Activated naive CD4-positive, alpha-beta T cell treated with anti-CD3 and anti-CD28 coated beads, Interleukin-2, amount 50 U/mL, for 16 hours (primary cell): ENCODE measurements around the gene CDH4.

ENCODE experiments used
- DNase-seq: peaks from one replicate; pipeline ENCODE4 v3.0.0-alpha.2; 2020

CDH4 gene

DNA sequence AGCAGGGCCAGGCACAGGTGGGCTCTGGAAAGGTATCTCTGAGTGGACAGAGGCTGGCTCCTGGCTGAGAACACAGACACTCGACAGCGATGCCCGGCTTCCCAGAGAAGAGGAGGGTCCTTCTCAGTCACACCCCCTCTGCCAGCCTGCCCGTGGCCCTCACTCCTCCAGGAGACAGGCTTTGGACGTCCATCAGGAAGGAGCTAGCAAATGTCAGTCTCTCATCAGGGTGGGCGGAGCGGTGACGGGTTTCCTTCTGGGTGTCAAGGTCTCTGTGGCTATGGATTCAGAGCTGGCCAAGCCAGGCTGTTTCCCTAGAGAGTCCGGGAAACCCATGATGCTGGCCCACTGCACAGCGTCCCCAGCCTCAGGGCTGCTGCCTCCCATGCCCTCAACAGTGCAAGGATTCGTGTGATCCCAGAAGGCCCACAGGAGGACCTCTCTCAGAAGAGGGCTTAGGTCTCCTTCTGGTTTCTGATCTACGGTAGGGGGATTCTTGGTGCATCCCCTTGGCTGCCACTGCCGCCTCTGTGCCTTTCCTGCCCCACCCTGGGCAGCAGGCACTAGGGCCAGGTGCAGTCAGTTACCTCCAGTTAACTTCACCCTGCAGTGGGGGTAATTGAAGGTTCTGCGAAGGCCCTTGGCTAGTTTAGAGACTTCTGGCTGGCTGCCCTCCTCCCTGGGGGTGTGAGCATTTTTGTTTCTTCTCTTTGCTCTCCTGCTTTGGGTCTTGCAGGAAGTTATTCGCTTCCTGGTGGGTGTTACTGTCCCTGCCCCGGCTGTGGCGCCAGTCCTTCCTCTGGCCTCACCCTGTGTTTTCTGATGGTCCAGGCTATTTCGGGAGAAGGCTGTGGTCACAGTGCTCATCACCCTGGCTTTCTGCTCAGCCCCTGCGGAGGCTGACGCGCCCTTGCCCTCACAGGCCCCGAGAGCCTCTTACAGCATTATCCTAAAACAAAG is 80.2 kb downstream of the CDH4 start:
- DNase-seq: no peak

DNA sequence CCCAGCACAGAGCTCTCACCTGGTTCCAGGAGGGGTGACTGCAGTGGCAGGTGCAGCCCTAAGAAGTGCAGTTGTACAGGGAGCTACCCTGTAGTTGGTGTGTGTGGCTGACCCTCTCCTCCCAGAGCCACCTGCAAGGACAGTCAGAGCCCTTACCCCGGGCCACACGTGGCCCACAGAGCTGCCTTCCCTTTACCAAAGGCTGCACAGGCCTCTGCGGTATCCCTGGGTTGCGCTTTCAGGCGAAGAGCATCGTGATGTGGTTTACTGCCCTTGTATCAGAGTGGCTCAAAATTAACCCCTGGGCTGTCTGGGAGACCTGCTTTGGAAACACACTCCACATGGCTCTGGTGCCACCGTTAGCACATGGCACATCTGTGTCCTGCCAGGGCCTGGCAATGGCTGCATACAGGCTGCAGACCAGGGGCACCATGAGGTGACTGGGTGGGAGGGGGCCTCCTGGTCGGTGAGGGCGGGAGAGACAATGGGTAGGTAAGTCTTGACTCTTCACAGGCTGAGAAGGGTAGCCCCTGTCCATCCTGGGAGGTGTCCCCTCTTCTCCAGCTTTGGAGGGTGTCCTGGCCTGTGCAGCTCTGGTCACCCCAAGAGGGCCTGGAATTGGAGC is 81.5 kb downstream of the CDH4 start:
- no peak for DNase-seq

DNA sequence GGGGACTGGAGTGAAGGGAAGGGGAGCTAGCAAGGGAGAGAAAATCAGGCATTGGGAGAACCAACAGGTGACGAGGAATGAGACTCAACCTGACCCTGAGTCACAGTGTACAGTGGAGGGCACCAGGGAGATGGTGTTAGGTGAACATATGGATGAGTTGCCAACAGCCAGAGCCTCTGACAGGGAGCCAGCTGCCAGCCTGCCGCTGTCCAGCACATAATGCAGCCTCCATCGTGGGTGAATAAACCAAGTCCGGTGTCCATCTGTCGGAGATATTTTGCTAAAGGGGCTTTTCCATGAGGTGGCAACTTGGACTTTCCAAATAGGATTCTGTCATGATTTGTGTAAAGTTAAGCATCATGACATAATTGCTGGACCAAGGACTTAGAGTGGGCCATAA is 88.1 kb downstream of the CDH4 start:
- DNase-seq: no peak

DNA sequence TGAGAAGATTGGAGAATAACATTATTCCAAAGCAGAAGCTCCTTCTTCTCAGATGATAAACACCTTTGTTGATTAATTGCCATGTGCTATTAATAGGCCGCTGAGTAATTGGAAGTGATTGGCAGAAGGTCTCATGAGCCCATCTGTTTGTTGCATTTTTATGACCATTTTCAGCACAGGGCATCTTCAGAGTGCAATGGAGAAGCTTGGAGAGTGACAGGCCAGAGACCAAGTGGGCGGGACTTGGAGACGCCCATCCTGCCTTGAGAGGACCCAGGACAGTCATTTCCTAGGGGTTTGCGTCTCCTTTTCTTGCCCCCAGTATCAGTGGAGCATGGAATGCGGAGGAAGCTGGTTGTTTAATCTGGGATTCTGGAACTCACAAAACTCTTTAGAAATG is 89.5 kb downstream of the CDH4 start:
- DNase-seq: no peak

DNA sequence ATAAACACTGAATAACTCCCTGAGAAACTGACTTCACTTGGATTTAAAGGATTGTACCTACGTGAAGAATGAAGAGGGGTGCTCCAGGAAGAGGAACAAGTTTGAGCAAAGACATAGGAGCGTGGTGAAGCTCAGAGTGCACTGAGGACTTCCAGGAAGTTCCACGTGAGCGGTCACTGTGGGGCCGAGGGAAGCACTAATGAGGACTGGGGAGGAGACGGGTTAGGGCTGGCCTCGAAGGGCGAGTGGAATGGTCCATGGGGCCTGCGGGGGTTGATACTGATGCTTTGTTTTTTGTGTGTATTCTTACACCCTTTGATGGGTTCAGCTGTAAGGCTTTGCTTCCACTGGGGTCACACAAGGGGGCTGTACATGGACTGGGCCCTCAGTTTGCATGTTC is 91.9 kb downstream of the CDH4 start:
- no peak for DNase-seq

DNA sequence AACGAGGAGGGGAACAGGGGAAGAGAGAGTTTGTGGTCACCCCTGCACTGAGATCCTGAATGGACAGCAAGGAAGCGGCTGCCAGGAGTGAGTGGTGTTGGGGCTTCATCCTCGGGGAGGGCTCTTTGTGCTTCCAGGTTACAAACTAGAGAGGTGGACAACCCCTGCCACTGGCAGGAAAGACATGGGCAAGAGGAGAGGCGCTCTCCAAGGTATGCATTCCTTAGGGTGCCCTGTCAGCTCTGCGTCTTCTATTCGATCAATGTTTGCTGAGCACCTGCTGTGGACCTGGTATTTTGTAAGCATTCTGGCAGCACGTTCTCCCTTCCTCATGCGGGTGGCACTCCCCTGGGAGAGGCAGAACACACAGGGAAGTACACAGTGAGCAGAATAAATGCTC is 93.6 kb downstream of the CDH4 start:
- no peak for DNase-seq

DNA sequence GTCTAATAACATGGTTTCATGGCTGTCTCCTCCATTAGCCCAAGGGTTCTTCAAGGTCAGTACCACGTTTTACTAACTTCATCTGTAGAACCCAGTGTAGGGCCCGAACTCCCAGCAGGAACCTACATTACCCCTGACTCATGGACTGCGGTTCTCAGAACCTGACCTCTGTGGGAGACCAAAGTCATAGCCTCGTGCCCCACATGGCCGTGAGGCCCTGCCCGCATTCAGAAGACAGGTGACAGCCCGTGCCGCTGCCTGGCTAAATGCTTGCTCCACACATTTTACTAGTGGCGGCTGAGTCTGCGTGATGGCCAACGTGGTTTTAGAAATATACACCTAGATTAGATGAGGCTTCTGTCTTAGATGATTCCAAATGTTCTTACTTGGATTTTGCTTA is 94.9 kb downstream of the CDH4 start:
- DNase-seq: no peak

DNA sequence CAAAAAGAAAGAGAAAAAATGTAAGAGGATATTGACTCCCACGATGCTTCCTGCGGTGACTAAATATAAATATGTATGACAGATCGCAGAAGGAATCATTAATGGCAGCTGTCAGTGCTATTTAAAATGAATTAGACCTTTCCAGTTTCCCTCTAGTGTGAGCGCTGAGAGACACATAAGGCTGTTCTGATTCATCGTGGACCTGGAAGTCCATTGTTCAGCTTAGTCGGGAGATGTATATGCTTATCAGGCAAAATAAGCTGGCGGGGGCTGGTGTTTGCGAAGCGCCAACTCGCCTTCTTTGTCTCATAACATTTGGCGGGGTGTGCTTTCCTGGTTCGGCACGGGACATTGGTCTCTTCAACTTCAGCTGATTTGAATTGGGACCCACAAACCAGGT is 95.4 kb downstream of the CDH4 start:
- DNase-seq: no peak

DNA sequence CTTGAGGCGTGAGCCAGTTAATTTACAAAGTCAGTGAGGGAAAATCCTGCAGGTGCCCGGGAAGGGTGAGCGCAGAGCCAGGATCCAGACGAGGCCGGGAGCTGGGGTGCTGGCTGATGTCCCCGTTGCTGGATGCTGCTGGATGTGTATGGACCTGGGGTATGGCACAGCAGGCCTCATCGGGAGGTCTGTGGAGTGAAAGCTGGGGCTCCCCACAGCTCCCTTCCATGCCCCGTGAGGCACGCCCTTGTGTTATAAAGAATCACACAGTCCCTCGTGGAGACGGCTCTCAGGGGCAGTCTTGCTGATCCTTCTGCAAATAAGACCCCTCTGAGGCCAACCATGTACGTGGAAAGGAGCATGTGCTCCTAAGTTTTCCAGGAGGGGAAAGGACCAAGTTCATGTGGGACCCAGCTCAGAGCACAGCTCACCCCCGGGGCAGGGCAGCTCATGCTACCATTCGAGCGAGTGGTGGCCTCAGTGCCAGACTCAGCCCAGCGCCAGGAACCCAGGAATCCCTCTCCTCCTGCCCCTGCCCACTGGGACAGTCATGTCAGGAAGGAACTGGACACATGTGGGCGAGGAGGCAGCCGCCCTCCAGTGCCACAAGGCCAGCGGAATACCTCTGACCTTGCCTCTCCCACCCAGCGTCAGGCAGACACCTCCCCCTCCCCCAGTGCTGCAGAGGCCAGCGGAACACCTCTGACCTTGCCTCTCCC is 97.5 kb downstream of the CDH4 start:
- DNase-seq: no peak

DNA sequence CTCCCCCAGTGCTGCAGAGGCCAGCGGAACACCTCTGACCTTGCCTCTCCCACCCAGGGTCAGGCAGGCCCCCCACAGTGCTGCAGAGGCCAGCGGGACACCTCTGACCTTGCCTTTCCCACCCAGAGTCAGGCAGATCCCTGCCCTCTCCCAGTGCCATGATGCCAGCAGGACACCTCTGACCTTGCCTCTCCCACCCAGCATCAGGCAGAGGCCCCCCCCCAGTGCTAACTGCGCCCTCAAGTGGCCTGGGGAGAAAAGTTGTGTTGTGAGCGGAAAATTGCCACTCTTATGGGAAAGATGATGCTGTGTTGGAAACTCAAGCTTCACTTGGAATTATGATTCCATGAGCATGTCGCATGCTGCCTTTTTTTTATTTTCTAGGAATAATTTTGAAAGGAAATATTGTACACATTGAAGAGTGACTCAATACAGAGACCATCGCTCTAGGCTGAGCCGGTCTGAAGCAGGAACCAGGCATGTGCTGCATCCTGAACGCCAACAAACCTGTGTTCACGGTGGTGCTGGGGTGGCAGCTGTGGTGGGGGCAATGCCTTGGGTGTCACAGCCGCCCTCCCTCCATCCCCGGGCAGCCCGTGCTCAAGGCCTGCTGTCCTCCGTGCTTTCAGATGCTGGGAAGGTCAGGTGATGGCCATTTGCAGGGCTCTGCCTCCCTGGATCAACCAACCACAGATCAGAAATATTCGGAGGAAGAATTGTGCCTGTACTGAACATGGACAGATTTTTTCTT is 98.6 kb downstream of the CDH4 start:
- DNase-seq: no peak

DNA sequence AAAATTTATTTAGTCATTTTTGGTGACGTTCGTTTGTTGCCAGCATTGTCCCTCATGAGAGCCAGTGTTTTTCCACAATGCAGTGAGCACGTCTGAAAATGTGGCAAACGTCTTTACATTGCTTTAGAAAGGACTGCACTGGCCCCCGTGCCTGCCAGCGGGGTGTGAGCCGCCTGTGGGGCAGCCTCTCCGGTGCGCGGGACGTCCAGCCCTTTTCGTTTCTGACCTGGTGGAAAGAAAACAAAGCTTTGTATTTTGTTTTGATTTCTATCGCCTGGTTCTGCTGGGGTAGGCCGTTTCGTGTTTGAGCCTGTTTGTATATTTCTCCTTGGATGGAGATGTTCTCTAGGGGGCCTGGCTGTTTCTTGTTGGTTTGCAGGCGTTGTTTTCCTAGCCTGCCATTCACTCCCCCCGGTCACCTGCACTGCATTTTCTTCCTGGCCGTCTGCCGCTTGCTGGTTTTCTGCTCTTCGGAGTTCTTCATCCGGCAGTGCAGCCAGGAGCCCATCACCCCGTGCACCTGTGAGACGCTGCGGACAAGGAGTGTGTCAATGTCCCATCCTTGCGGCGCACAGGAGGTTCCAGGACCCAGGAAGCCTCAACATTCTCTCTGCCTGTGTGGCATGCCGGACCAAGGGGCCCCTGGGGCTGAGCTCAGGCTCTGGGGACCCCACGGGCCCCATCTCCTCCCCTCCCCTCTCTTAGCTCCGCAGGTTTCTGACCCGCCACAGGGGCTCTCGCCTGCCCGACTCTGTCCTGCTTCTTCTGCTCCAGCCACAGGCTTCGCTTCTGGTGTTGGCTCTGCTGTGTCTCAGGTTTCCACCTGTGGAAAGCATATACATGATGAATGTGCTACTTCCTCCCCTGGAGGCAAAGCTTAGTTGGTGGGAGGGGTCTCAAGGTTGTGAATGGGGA is 100.5 kb downstream of the CDH4 start:
- no peak for DNase-seq

DNA sequence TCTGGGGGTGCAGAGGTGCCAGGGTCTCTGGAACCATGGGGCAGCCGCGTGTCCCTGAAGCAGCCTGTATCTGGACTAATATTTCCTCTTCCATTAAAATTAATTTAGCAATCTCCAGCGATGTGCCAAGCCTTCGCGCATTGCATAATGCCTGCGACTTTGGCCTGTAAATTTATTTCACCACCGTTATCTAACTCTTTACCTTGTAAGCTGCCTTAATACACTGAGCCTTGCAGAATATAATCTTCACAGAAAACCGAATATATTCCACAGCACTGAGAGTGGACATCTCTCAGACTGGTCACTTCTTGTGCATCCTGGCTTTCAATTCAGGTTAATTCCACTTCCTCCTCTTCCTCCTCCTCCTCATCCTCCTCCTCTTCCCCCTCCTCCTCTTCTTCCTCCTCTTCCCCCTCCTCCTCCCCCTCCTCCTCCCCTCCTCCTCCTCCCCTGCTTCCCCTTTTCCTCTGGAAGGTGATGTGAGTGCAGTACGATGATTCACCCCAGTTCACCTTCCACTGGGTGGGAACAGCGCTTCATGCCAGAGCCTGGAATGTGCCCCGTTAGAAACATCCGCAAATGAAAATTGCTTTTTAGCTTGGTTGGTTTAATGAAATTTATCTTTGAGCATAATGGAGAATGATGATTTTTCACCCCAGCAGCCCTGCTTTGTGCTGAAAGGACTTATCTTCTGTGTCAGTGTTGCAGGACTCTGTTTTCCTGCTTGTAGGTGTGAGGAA is 101.4 kb downstream of the CDH4 start:
- DNase-seq: no peak

DNA sequence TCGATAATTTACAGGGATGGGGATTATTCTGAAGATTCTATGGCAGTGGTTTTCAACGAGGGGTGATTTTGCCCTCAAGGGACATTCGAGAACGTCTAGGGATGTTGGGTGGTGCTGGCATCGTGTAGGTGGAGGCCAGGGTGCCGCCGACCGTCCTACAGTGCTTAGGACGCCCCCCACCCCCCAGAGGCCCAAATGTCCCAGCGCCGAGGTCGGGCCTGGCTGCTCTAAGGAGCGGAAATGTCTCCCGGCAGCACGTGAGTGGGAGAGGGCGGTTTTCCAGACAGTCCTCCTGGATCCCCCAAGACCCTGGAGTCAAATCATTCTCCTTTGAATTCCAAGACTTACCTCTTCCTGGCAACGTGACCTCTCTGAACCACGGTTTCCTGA is 101.9 kb downstream of the CDH4 start:
- no peak for DNase-seq

DNA sequence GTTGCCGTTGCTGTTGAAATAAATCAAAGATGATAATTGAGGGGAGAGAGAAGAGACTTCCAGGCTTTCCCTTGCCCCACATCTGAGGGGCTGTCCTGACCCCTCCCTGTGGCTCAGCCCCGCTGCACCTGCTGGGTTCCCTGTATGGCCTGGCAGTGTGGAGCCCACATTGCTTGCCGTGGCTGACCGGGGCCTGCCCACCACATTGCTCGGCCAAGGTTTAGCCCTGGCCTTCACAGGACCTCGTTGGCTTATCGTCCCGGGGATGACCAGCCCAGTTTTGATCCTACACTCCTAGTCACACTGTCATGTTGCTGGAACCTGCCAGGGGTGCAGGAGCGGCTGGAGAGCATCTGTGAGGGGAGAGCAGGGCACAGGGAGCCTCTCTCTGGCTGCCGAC is 102.4 kb downstream of the CDH4 start:
- no peak for DNase-seq

DNA sequence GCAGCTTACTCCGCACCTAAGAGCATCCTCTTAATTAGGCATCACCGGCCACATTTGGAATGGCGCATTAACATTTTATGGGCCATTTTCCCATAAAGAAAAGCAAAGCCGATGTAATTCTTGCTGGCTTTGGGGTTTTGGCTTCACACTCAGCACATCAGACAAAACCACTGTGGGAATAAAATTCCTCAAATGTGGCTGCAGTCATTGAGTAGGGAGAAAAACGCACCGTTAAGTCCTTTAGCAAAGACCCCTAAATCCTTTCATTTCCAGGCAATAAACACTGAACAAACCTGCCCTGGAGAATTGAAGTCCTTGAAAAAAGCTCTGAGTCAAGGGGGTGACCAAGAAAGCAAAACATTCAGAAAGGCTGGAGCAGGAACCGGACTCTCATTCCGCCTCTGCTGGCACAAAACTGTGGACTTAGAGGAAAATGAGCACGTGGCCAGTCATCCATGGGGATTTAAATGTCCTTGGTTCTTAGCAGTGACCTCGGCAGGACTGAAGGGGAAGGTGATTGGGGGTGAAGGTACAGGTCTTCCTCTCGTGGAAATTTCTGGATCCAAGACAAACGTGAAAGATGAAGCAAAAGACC is 102.9 kb downstream of the CDH4 start:
- DNase-seq: no peak

DNA sequence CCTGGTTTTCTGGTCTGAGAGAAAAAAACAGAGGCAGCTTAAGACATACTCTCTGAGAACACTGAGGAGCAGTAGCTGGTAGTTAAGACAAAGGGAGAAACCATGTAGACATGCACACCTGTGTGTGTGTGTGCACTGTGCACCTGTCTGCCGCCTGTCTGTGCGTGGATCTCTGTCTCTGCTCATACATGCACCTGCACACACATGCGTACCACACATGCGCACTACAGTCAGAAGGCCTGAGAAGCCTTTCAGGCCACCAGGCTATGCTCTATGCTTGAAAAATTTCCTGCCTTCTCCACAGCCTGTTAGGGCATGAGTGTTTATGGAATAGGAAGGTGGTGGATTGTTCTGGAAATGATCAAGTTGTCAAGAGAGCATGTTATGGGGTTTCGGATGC is 103.5 kb downstream of the CDH4 start:
- DNase-seq: no peak

DNA sequence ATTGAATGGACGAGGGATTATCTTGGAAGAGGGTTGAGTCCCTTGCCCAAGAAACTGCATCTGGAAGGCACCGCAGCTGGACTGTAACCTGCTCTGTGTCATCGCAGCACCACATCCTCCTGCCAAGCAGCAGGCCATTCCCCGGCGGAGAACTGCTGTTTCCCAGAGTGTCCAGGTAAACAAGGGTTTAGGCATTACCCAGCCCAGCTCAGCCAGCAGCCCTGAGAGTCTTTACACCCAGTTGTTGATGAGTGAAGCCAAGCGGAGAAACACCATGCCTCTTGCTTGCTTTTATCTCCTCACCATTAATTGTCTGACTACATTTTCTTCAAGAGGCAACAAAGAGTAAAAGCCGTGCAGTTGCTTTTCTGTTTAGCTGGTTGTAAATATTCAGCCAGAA is 104.1 kb downstream of the CDH4 start:
- no peak for DNase-seq

DNA sequence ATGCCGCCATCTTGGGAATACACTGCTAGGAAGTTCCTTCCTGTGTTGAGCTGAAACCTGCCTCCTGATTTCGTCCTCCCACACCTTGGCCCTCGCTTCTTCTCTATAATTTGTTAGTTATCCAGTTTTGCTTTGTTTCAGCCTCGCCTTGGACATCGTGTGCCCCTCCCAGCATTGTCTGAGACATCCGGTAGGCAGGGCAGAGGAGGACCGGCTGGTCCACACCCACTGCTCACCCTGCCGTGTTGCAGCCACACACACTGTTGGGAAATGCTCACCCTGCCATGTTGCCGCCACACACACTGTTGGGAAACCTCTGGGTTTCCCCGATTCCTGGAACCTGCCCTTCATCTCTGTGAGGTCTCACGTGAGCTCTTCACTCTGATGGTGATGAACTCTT is 105.1 kb downstream of the CDH4 start:
- DNase-seq: no peak

DNA sequence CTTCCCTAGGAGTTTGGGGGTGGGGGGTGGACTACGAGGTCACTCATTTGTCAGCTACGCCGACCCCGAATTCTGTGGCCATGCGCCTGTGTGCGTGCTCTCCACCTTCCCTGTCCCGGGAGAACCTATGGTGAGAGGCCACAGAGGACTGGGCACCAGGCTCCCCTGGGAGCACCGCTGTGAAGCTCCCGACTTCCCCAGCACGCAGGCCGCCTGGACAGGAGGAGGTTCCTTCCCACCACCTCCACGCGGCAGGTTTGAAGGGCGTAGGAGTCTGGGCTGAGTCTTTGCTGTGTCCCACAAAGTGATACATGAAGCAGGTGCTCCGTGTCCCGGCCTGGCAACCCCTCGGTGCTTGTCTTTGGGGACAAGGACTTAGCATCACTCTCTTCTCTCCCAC is 107.2 kb downstream of the CDH4 start:
- DNase-seq: no peak

DNA sequence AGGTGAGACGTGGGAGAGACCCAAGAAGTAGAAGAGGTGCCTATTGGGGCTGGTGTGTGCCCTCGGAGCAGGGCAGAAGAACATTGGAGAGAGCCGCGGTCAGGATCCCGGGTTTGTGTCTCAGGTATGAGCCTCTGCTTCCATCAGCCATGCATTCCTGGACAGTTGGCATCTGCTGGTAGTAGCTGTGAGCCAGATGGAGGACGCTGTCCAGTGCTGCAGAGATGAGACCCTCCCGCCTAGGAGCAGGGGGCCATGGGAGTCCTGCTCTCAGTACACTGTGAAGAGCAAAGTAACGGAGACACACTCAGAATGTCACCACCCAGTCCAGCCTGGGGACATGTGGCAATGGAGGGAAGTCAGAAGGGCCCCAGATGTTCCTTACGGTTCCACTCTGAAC is 108.2 kb downstream of the CDH4 start:
- DNase-seq: no peak

DNA sequence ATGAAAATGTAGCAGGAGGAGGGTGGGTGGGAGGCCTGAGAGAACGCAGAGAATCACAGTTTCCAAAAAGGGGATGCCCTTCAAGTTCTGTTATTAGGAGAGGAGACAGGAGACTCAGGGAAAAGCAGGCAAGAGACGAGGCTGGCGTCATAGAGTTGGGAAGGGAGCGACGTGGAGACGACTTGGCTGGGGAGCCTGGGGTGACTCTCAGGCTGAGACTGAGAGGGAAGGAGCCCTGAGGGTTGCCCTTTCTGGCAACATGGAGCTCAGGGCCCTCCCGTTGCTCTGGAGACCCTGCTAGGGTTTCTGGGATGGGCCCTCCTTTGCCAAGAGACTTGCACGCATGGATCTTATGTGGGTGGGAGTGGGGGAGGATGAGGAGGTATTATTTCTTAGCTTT is 108.9 kb downstream of the CDH4 start:
- DNase-seq: no peak
